HPDE6-E6E7 (cell line): ENCODE results near the gene FBN3.

Source experiments
- DNase-seq: peaks from one replicate; pipeline ENCODE4 v3.0.0; 2011; ENCODE audit warnings: missing footprints; ENCODE audit errors: extremely low spot score

Gene FBN3

GRCh38 chr19:8148410-8149260 lies 757 bp downstream of the FBN3 start:
- DNase-seq = no peak

DNA sequence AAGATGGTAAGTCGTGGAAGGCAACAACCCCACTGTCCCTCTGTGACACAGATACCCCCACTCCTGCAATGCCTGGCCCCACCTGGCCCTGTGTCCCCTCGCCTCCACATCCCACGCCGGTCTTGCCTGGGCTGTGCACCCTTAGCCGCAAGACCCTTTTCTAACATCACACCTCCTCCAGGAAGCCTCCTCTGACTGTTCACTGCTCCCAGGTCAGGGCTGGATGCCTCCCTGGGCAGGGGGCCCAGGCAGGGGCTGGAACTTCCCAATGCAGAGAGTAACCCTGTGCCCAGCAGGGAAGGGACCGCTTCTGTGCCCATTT lies 1.3 kb downstream of the FBN3 start:
- no peak for DNase-seq

- DNase-seq = no peak
Observed at GRCh38 chr19:8147582-8147978, 1.8 kb downstream of the FBN3 start.

- DNase-seq = no peak
Observed at GRCh38 chr19:8146877-8147581, 2.4 kb downstream of the FBN3 start.

DNA sequence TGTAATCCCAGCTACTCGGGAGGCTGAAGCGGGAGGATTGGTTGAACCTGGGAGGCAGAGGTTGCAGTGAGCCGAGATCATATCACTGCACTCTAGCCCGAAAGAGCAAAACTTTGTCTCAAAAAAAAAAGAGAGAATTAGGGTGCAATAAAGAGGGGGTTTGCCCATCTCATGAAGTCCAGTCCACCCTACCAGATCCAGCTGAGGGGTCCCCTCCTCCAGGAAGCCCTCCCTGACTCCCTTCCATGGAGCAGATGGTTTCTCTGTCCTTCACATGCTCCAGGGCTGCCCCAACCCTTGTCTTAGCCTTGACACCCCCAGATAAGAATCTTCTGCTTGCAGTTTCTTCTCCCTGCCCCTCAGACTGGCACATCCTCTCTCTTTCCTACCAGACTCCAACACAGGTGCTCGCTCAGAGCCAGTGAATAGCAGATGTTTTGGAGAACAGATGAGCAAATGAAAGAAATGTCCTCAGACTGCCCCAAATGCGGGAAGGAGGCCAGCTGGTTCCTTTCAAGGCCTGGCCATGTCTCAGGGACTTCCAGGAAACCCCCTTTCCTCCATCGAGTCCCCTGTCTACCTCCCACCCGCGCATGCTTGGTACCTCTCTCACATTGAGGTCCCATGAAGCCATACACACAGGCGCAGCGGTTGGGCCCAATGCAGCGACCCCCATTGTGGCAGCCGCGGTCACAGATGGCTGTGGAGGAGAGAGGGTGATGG lies 5.0 kb downstream of the FBN3 start:
- DNase-seq = no peak

DNA sequence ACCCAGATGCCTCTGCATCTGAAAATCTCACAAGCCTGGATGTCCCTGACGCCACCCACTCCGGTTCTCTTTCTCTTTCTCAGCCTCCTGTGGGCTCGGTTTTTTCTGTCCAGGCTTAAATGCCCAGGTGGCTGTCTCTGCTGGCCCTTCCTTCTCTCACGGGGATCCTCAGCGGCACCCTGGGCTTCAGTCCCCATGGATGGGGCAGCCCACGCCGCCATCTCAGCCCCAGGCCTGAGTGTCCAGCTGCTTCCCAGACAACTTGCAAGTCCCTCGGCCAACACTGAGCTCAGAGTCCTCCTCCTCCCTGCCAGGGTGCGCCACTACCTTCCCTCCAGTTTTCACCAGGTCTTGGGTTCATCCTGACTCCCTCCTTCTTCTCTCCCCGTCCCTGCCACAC lies 6.4 kb downstream of the FBN3 start:
- no peak for DNase-seq

- DNase-seq = no peak
Observed at GRCh38 chr19:8142513-8142900, 6.9 kb downstream of the FBN3 start.

DNA sequence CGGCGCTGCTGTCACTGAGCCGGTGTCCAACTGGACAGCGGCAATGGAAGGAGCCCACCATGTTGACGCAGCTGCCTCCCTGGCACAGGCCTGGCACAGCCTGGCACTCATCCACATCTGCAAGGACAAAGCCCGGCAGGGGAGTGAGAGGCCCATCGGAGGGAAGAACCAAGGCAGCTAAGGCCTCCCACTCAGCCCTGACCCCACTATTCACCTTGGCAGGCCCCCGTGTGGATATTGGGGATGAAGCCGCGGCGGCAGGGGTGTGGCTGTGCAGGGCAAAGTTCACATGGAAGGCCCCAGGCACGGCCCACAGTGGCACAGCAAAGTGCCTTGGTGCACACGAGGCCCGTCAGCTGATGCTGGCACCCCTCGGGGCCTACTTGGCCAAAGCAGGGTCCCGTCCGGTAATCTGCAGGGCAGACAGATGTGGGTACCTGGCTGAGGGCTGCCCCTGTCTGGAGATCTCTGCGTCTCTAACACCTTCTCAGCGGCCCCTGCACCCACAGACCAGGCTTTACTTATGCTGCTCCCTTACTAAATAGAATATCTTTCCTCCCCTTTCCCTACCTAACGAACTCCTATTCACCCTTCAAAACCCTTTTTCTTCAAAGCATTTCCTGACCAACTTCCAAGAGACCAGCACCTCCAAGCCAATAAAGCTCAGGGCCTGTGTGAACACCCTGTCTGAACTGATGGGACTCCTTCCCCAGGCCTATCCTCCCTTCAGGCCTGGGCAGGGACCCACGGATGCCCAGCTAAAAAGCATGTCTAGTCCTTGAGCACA lies 7.5 kb downstream of the FBN3 start:
- no peak for DNase-seq

DNA sequence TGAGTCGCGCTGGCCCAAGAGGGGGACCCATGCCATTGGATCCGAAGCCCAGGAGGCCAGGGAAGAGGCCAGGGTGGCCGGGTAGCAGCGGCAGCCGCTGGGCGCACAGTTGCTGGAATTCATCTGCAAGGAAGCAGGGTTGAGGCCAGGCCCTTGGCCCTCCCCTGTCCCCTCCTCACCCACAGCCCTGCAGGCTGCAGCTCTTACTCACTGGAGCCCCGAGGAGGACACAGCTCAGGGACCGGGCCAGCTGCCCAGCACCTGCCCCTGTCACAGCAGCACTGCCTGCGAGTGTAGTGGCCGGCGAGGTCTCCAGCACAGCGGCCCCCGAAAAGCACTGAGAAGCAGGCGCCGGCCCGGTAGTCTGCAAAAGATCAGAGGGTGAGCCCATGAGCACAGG lies 11.2 kb downstream of the FBN3 start:
- DNase-seq = no peak

DNA sequence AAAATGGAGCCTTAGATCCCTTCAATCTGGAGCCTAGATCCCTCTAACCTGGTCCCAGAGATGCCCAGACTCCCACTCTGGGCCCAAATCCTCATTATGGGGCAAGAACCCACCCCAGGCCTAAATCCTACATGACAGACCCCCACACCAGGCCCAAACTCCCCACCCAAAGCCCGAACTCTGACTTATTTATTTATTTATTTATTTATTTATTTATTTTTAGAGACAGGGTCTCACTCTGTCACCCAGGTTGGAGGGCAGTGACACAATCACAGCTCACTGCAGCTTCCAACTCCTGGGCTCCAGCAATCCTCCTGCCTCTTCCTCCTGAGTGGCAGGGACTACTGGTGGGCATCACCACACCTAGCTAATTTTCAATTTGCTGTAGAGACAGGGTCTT lies 12.0 kb downstream of the FBN3 start:
- DNase-seq = no peak

- no peak for DNase-seq
Observed at GRCh38 chr19:8135946-8136618, 13.3 kb downstream of the FBN3 start.

DNA sequence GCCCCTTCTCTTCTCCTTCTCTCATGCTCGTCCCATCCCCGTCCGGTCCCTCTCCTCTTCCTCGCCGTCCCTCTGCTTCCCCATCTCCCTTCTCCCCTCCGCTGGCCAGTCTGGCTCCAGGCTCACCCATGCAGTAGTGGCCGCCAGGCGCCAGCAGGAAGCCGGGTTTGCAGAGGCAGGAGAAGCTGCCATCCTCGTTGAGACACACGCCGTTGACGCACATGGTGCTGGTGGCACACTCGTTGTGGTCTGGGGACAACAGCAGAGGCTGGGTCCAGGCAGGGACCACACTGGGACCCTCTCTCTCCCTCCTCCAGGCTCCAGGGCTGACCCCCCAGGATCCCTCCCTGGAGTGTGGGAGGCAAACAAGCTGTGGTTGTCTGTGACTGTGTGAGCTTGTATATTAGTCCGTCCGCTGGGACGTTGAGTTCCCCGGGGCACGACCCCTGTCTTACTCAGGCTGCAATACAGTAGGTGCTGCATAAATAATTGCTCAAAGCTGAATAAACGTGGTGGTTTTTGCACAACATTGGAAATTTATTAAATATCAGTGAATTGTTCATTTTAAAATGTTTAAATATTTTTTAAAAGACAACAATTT lies 16.4 kb downstream of the FBN3 start:
- DNase-seq = no peak

GRCh38 chr19:8131517-8131916 lies 17.9 kb downstream of the FBN3 start:
- no peak for DNase-seq

GRCh38 chr19:8129061-8129618 lies 20.3 kb downstream of the FBN3 start:
- no peak for DNase-seq

- no peak for DNase-seq
Observed at GRCh38 chr19:8128551-8128950, 20.8 kb downstream of the FBN3 start.

DNA sequence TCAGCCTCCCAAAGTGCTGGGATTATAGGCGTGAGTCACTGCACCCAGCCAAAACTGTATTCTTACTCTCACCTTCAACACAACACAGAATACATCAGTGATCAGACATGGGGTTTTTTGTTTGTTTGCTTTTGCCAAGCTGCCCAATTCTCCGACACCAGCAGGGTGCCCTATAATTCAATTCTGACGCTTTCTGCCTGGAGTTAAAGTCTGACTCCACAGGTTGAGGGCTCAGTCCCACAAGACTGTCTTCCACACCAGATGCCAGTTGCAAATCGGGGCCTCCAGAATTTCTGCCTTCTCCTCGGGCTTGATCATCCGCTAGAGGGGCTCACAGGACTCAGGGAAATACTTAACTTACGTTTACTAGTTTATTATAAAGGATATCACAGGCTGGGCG lies 22.1 kb downstream of the FBN3 start:
- DNase-seq = no peak

DNA sequence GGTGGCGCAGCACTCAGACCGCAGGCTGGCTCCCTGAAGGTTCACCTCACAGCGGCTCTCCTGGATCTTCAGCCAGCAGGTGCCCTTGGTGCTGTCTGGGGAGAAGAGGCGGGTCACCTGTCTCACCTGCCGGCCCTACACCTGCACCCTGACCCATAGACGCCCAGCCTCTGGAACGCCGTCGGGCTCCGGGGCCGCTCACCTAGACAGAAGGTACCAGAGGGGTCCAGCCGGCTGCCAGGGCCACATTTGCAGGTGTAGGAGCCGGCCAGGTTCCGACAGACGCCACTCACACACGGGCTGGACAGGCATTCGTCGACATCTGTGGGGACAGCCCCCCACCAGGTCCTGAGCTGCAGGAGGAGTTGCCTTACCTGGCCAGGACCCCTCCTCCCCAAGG lies 22.9 kb downstream of the FBN3 start:
- no peak for DNase-seq

DNA sequence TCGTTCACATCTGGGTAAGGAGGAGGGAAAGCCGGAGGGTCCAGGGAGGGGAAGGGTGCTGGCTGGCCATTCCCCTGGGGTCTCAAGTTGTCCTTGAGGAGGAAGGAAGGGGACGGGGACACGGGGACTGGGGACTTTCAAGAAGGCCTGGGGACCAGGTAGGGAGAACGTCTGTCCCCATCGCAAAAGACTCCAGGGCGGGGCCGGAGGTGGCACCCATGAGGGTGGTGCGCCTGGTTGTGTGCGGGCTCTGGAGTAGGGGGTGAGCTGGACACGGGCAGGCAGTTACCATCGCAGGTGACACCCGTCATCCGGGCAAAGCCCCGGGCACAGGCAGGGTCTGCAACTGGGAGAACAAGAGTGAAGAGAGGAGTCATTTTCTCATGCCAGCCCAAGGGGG lies 23.4 kb downstream of the FBN3 start:
- DNase-seq = no peak

GRCh38 chr19:8123683-8124082 lies 25.7 kb downstream of the FBN3 start:
- no peak for DNase-seq

GRCh38 chr19:8120636-8121480 lies 28.5 kb downstream of the FBN3 start:
- no peak for DNase-seq
